ENCODE results near the gene ABHD6. TPM values are rescaled to one million over a fixed set of nuclear protein-coding genes. Genes with fewer than 3 reads are reported as not detected.
"Not testable (repeated sequence)": the region's sequence is repeated elsewhere in the genome, so short reads cannot be mapped to it uniquely, and the experiment has no call there.

Gene ABHD6
- total RNA-seq, 1 experiment from 2014 or later = 6.5 TPM

DNA sequence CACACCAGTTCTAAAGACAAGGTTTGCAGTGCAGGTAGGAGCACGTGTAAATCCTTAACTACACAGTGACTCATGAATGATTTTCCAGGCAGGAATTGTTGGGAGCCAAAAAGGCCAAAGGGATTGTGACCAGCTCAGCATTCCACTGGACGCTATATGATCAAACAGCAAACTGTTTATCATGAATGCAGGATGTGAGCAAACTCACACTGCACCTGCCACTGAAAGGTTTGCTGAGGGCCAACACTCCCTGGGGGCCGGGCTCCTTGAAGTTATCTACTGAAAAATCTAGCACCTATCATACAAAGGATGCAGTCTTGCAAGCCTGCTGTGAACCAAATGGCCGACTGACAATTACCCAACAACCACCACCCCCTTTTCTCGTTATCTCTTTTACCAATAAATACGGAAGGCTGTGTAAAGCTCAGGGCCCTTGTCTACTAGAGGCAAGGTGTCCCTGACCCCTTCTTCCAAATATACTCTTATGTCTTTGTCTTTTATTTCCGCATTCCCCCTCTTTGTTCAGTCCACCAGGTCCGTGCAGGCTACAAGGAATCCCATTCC lies 15.3 kb upstream of the ABHD6 start:
- intact Hi-C loops (cut with micrococcal nuclease; ENCODE audit: unreplicated experiment) = no loop called here
- Histone ChIP-seq H3K36me3 (ENCODE audit: low read depth) (no peaks in the 10 kb centered on the region), H3K9me3 (ENCODE audit: insufficient read depth, low read depth) (no peaks in the 10 kb centered on the region), H3K9me2 (ENCODE audit: insufficient read depth) (no peaks in the 10 kb centered on the region; the same call in 1 of the 2 replicates), H3F3A (ENCODE audit: insufficient read depth, low read depth) (peaks cover 34% of the 10 kb centered on the region), H3K4me3 (no peak overlapping the region), H3K79me2 (ENCODE audit: low read depth) (no peaks in the 10 kb centered on the region), H3K4me2 (peak overlapping the region; percentile 58), H3K27me3 (ENCODE audit: insufficient read depth, low read depth) (no peaks in the 10 kb centered on the region), H4K20me1 (ENCODE audit: insufficient read depth) (no peaks in the 10 kb centered on the region), H2AFZ (0 out of 2 replicates have a peak overlapping the region, but pooled peaks have one; percentile 6), H3K4me1 (replicated peaks; ENCODE audit: insufficient read depth) (peaks cover 31% of the 10 kb centered on the region), H3K27ac (peak overlapping the region; percentile 60)
- POLR2A ChIA-PET (ENCODE audit: unreplicated experiment) = interaction anchor here (0.7 kb wide), 1 partner anchor 73 kb away, joined by 8 read pairs; no protein-coding TSS in a partner anchor
- DNase-seq = peak; percentile 42 to 86
- BruUV-seq (replicated peaks) = no TSS peak
- CTCF ChIA-PET = no interaction called here
- TF ChIP-seq EZH2 (IDR thresholded peaks at IDR 0.05; ENCODE audit: low read depth) = no peak
- TF ChIP-seq, protein P1, sequence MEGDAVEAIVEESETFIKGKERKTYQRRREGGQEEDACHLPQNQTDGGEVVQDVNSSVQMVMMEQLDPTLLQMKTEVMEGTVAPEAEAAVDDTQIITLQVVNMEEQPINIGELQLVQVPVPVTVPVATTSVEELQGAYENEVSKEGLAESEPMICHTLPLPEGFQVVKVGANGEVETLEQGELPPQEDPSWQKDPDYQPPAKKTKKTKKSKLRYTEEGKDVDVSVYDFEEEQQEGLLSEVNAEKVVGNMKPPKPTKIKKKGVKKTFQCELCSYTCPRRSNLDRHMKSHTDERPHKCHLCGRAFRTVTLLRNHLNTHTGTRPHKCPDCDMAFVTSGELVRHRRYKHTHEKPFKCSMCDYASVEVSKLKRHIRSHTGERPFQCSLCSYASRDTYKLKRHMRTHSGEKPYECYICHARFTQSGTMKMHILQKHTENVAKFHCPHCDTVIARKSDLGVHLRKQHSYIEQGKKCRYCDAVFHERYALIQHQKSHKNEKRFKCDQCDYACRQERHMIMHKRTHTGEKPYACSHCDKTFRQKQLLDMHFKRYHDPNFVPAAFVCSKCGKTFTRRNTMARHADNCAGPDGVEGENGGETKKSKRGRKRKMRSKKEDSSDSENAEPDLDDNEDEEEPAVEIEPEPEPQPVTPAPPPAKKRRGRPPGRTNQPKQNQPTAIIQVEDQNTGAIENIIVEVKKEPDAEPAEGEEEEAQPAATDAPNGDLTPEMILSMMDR (conservative IDR thresholded peaks at IDR 0.05) = no peak

DNA sequence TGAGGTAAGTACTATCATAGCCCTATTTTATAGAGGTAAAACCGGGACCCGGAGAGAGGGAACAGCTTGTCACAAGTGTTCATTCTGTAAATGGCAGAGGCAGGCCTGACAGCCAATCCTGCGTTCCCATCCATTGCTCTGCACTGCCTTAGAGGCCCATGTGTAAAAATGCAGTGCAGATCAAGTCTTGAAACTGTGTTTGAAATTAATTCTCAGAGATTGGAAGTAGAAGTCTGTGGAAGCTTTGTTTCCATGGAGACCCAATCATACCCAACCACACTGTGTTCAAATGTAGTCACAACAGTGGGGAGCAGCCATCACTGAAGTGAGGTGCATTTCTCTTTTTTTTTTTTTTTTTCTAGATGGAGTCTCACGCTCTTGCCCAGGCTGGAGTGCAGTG lies 13.7 kb upstream of the ABHD6 start:
- intact Hi-C loops (cut with micrococcal nuclease; ENCODE audit: unreplicated experiment) = no loop called here
- CTCF ChIA-PET = no interaction called here
- H3K4me1 ChIP-seq (replicated peaks; ENCODE audit: insufficient read depth) = peaks cover 25% of the 10 kb centered on the region
- H2AFZ ChIP-seq = no peak overlapping the region
- no peaks in the 10 kb centered on the region for H3K79me2 ChIP-seq (ENCODE audit: low read depth)
- no peak for DNase-seq
- no peaks in the 10 kb centered on the region; the same call in 1 of the 2 replicates for H3K9me2 ChIP-seq (ENCODE audit: insufficient read depth)
- no peak overlapping the region for H3K4me3 ChIP-seq
- H3K36me3 ChIP-seq (ENCODE audit: low read depth) = no peaks in the 10 kb centered on the region
- no TSS peak for BruUV-seq (replicated peaks)
- no peaks in the 10 kb centered on the region for H4K20me1 ChIP-seq (ENCODE audit: insufficient read depth)
- H3F3A ChIP-seq (ENCODE audit: insufficient read depth, low read depth) = peaks cover 34% of the 10 kb centered on the region
- TF ChIP-seq, protein P1 (conservative IDR thresholded peaks at IDR 0.05) = no peak
- no peak for TF ChIP-seq EZH2 (IDR thresholded peaks at IDR 0.05; ENCODE audit: low read depth)
- POLR2A ChIA-PET (ENCODE audit: unreplicated experiment) = no interaction called here
- H3K4me2 ChIP-seq = no peak overlapping the region
- H3K9me3 ChIP-seq (ENCODE audit: insufficient read depth, low read depth) = no peaks in the 10 kb centered on the region
- H3K27me3 ChIP-seq (ENCODE audit: insufficient read depth, low read depth) = no peaks in the 10 kb centered on the region
- H3K27ac ChIP-seq = no peak overlapping the region

DNA sequence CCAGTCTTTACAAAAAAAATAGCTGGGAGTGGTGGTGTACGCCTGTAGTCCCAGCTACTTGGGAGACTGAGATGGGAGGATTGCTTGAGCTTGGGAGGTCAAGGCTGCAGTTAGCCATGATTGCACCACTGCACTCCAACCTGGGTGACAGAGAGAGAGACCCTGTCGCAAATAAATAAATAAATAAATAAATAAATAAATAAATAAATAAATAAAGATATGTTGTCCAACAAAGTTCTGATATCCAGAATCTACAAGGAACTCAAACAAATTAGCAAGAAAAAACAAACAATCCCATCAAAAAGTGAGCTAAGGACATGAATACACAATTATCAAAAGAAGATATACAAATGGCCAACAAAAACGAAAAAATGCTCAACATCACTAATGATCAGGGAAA lies 9.7 kb upstream of the ABHD6 start:
- BruUV-seq (replicated peaks); intact Hi-C loops (cut with micrococcal nuclease; ENCODE audit: unreplicated experiment); H3K36me3 ChIP-seq (ENCODE audit: low read depth); H3K4me1 ChIP-seq (replicated peaks; ENCODE audit: insufficient read depth); H2AFZ ChIP-seq; H3K27me3 ChIP-seq (ENCODE audit: insufficient read depth, low read depth); H4K20me1 ChIP-seq (ENCODE audit: insufficient read depth); H3F3A ChIP-seq (ENCODE audit: insufficient read depth, low read depth); H3K27ac ChIP-seq; POLR2A ChIA-PET (ENCODE audit: unreplicated experiment); H3K9me3 ChIP-seq (ENCODE audit: insufficient read depth, low read depth); H3K4me2 ChIP-seq; H3K79me2 ChIP-seq (ENCODE audit: low read depth); DNase-seq; H3K9me2 ChIP-seq (ENCODE audit: insufficient read depth); H3K4me3 ChIP-seq: not testable (repeated sequence)
- CTCF ChIA-PET = interaction anchor here (0.6 kb wide), 1 partner anchor 72 kb away, joined by 5 read pairs; no protein-coding TSS in a partner anchor
